ENCODE results near the gene KLHDC9.

The KLHDC9 gene

DNA sequence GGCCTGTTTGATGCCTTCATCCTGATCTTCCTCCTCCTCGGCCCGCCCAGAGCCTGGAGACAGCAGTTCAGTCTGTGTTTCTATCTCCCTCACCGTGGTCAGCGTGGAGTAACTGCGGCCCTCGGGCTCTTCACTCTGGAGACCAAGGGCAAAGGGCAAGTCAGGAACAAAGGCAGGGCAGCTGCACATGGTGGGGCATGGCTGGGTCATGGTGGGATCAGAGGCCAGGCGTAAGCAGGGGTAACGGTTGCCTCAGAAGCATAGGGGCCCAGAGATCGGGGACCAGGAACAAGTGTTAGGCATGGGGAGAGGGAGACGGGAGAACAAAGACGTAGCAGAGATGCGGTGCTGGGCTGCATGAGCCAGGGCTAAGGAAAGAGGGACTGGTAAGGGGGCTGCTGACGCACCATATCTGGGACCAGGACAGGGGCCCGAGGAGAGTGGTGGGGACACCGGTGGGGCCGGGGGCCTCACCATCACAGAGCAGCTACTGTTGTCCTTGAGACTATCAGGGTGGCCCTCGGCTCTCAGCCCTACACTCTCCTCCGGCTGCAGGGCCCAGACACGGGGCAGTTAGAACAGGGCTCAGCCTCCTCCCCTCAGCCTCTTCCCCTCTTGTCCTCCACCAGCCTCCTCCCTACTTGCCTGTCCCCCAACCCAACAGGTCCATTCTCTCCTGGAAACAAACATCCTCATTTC, 25.3 kb upstream of the KLHDC9 start:
- Histone ChIP-seq H2AK5ac (ENCODE audit: low read length) (no peak overlapping the region), H4K5ac (ENCODE audit: low read length) (no peak overlapping the region), H3K79me2 (ENCODE audit: control insufficient read depth, insufficient read depth, low read length) (no peaks in the 10 kb centered on the region), H3K36me3 (ENCODE audit: control insufficient read depth, insufficient read depth, low read length) (no peaks in the 10 kb centered on the region), H3K4me1 (ENCODE audit: control insufficient read depth, low read depth, low read length) (no peaks in the 10 kb centered on the region), H3K9ac (ENCODE audit: low read length) (no peak overlapping the region), H2BK120ac (ENCODE audit: low read depth, low read length) (no peak overlapping the region), H3K4ac (ENCODE audit: low read depth, low read length) (no peak overlapping the region), H2BK15ac (replicated peaks; ENCODE audit: low read depth) (no peak overlapping the region), H3K27me3 (ENCODE audit: insufficient read depth, low read length, poor library complexity) (no peaks in the 10 kb centered on the region), H3K4me3 (ENCODE audit: low read length) (no peak overlapping the region), H4K8ac (ENCODE audit: low read depth, low read length) (no peak overlapping the region), H3K23ac (ENCODE audit: low read length) (no peak overlapping the region), H3K4me2 (ENCODE audit: low read length) (no peak overlapping the region), H2BK5ac (ENCODE audit: low read length) (no peak overlapping the region), H3K79me1 (ENCODE audit: low read length) (no peaks in the 10 kb centered on the region), H3K56ac (ENCODE audit: low read length) (no peak overlapping the region), H3K27ac (ENCODE audit: low read depth, low read length) (no peak overlapping the region), H3K18ac (ENCODE audit: low read length) (no peak overlapping the region)
- no CpG with 5 or more reads among the region's 19 CpGs for WGBS (ENCODE audit: extremely low coverage, insufficient coverage, low lambda C conversion rate)
- DNase-seq = no peak

DNA sequence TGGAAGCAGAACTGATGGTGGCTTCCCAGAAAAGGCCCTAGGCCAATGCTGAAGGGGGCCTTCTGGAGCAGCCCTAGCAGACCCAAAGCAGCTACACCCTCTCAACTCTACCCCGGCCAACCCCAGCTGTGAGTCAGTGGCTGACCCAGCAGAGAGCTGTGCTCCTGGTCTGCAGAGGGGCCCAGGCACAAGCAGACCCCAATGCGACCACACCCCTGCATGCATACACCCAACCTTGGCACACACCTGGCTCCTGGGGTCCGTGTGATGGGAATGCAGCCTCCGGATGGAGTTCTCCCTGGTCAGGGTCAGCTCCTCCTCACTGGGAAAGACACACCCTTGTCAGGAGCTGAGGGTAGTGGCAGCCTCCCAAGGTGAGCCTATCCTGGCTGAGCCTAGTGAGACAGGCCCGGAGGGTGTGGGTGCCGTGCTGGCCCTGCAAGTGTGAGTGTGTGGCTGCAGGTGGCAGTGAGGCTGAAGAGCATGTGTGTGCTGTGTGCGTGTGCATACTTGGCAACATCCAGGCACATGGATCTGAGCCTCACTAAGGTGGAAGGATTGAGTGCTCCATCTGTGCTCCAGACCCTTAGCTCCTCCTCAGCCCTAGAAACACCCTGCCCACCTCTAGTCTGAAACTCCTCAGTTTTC, 24.6 kb upstream of the KLHDC9 start:
- Histone ChIP-seq H2BK5ac (ENCODE audit: low read length) (no peak overlapping the region), H2BK120ac (ENCODE audit: low read depth, low read length) (no peak overlapping the region)

DNA sequence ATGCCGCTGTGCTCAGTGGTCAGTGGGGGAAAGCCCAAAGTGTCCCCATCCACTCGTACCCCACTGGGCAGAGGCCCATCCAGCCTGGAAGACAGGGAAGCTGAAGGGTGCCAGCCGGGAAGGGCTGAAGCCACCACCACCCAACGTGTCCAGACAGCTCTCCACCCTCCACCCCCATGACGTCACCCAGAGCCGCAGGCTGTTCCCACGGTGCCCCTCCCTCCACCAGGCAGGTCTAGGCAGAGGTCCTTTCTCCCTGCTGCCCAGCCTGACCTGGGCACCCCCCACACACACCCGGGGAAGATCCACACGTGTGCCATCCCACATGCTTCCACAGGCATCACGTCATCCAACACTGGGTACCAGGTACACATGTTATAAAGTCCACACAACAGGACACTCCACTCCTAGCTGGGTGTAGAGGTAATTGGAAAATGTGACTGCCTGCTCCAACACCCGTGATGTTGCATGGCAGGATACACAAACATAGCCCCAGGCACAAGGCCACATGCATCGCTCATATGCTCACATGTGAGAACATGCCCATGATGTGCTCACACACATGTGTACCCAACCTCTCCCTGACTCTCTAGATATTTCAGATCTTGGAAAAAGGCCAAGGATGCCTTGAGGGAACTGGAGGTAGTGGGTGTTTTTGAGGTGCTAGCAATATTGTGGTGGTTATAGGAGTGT, 23.3 kb upstream of the KLHDC9 start:
- Histone ChIP-seq H3K18ac (ENCODE audit: low read length) (no peak overlapping the region), H3K9ac (ENCODE audit: low read length) (no peak overlapping the region), H3K79me1 (ENCODE audit: low read length) (no peaks in the 10 kb centered on the region), H4K8ac (ENCODE audit: low read depth, low read length) (no peak overlapping the region), H3K4me3 (ENCODE audit: low read length) (no peak overlapping the region), H2BK15ac (replicated peaks; ENCODE audit: low read depth) (no peak overlapping the region), H3K4me2 (ENCODE audit: low read length) (no peak overlapping the region), H3K36me3 (ENCODE audit: control insufficient read depth, insufficient read depth, low read length) (no peaks in the 10 kb centered on the region), H3K23ac (ENCODE audit: low read length) (no peak overlapping the region), H3K56ac (ENCODE audit: low read length) (peak overlapping the region; percentile 17), H3K27me3 (ENCODE audit: insufficient read depth, low read length, poor library complexity) (no peaks in the 10 kb centered on the region), H3K4me1 (ENCODE audit: control insufficient read depth, low read depth, low read length) (no peaks in the 10 kb centered on the region), H2BK120ac (ENCODE audit: low read depth, low read length) (no peak overlapping the region), H3K79me2 (ENCODE audit: control insufficient read depth, insufficient read depth, low read length) (no peaks in the 10 kb centered on the region), H3K4ac (ENCODE audit: low read depth, low read length) (no peak overlapping the region), H4K5ac (ENCODE audit: low read length) (no peak overlapping the region), H2BK5ac (ENCODE audit: low read length) (no peak overlapping the region), H3K27ac (ENCODE audit: low read depth, low read length) (no peak overlapping the region), H2AK5ac (ENCODE audit: low read length) (no peak overlapping the region)
- no peak for DNase-seq
- WGBS (ENCODE audit: extremely low coverage, insufficient coverage, low lambda C conversion rate) = no CpG with 5 or more reads among the region's 12 CpGs

More for the DNA sequence above, 24.6 kb upstream of the KLHDC9 start:
- H2AK5ac ChIP-seq (ENCODE audit: low read length) = no peak overlapping the region
- no peaks in the 10 kb centered on the region for H3K36me3 ChIP-seq (ENCODE audit: control insufficient read depth, insufficient read depth, low read length)
- H3K4me1 ChIP-seq (ENCODE audit: control insufficient read depth, low read depth, low read length) = no peaks in the 10 kb centered on the region
- no CpG with 5 or more reads among the region's 7 CpGs for WGBS (ENCODE audit: extremely low coverage, insufficient coverage, low lambda C conversion rate)
- no peak overlapping the region for H3K23ac ChIP-seq (ENCODE audit: low read length)
- no peak overlapping the region for H3K27ac ChIP-seq (ENCODE audit: low read depth, low read length)
- H4K5ac ChIP-seq (ENCODE audit: low read length) = no peak overlapping the region
- no peak overlapping the region for H3K4me2 ChIP-seq (ENCODE audit: low read length)
- H3K4ac ChIP-seq (ENCODE audit: low read depth, low read length) = no peak overlapping the region
- H3K4me3 ChIP-seq (ENCODE audit: low read length) = no peak overlapping the region
- no peaks in the 10 kb centered on the region for H3K27me3 ChIP-seq (ENCODE audit: insufficient read depth, low read length, poor library complexity)
- DNase-seq = no peak
- H2BK15ac ChIP-seq (replicated peaks; ENCODE audit: low read depth) = no peak overlapping the region
- H3K79me1 ChIP-seq (ENCODE audit: low read length) = no peaks in the 10 kb centered on the region
- H3K9ac ChIP-seq (ENCODE audit: low read length) = no peak overlapping the region
- no peak overlapping the region for H3K56ac ChIP-seq (ENCODE audit: low read length)
- H3K18ac ChIP-seq (ENCODE audit: low read length) = no peak overlapping the region
- H3K79me2 ChIP-seq (ENCODE audit: control insufficient read depth, insufficient read depth, low read length) = no peaks in the 10 kb centered on the region
- no peak overlapping the region for H4K8ac ChIP-seq (ENCODE audit: low read depth, low read length)

DNA sequence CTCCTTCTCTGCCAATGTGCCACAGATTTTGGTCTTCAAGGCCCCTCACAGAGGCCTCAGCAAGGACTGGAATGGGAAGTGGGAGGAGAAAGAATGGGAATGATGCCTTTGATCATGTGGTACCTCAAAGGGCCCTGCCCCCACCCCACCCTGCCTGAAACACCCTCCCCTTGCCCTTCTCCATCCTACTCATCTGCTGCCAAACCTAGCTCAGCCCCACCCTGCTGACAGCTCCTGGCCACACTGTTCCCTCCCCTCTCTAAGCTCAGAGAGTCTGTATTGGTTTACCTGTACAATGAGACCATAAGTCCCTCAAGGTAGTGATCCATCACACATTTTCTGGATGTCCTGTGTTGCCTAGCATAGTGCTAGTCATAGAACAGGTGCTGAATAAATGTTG, 21.8 kb upstream of the KLHDC9 start:
- no peak overlapping the region for H2AK5ac ChIP-seq (ENCODE audit: low read length)
- H2BK15ac ChIP-seq (replicated peaks; ENCODE audit: low read depth) = no peak overlapping the region
- no peak overlapping the region for H3K4me2 ChIP-seq (ENCODE audit: low read length)
- H3K4me3 ChIP-seq (ENCODE audit: low read length) = no peak overlapping the region
- no peak overlapping the region for H3K23ac ChIP-seq (ENCODE audit: low read length)
- no peaks in the 10 kb centered on the region for H3K4me1 ChIP-seq (ENCODE audit: control insufficient read depth, low read depth, low read length)
- H3K4ac ChIP-seq (ENCODE audit: low read depth, low read length) = no peak overlapping the region
- DNase-seq = no peak
- H3K9ac ChIP-seq (ENCODE audit: low read length) = no peak overlapping the region
- no peak overlapping the region for H4K5ac ChIP-seq (ENCODE audit: low read length)
- H4K8ac ChIP-seq (ENCODE audit: low read depth, low read length) = no peak overlapping the region
- no peak overlapping the region for H3K56ac ChIP-seq (ENCODE audit: low read length)
- H2BK5ac ChIP-seq (ENCODE audit: low read length) = no peak overlapping the region
- H3K27me3 ChIP-seq (ENCODE audit: insufficient read depth, low read length, poor library complexity) = no peaks in the 10 kb centered on the region
- no peaks in the 10 kb centered on the region for H3K79me2 ChIP-seq (ENCODE audit: control insufficient read depth, insufficient read depth, low read length)
- no peaks in the 10 kb centered on the region for H3K36me3 ChIP-seq (ENCODE audit: control insufficient read depth, insufficient read depth, low read length)
- H2BK120ac ChIP-seq (ENCODE audit: low read depth, low read length) = no peak overlapping the region
- no peak overlapping the region for H3K18ac ChIP-seq (ENCODE audit: low read length)
- H3K27ac ChIP-seq (ENCODE audit: low read depth, low read length) = no peak overlapping the region
- H3K79me1 ChIP-seq (ENCODE audit: low read length) = no peaks in the 10 kb centered on the region

DNA sequence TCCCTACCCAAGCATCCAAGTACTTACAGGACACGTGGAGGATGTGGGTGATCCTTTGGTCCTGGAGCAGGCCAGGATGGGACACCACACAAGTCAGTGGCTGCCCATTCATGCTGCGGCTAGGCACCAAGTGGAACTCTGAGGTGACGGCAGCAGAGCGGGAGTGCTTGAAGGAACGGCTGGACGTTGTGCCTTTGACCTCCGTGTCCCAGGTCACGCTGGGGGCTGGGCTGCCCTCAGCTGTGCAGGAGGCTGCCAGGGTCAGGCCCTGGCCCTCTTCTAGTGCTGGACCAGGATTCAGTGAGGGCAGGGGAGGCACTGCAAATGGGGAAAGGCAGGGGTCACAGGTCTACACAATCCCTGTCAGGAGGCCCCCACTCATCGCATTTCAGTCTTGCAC, 20.7 kb upstream of the KLHDC9 start:
- no peak overlapping the region for H3K56ac ChIP-seq (ENCODE audit: low read length)
- no peak overlapping the region for H3K23ac ChIP-seq (ENCODE audit: low read length)
- H2AK5ac ChIP-seq (ENCODE audit: low read length) = no peak overlapping the region
- no peaks in the 10 kb centered on the region for H3K36me3 ChIP-seq (ENCODE audit: control insufficient read depth, insufficient read depth, low read length)
- no peak overlapping the region for H3K27ac ChIP-seq (ENCODE audit: low read depth, low read length)
- H3K4me3 ChIP-seq (ENCODE audit: low read length) = no peak overlapping the region
- H3K18ac ChIP-seq (ENCODE audit: low read length) = no peak overlapping the region
- no peaks in the 10 kb centered on the region for H3K4me1 ChIP-seq (ENCODE audit: control insufficient read depth, low read depth, low read length)
- no peak overlapping the region for H3K4ac ChIP-seq (ENCODE audit: low read depth, low read length)
- no peak overlapping the region for H2BK120ac ChIP-seq (ENCODE audit: low read depth, low read length)
- no peaks in the 10 kb centered on the region for H3K79me2 ChIP-seq (ENCODE audit: control insufficient read depth, insufficient read depth, low read length)
- H3K9ac ChIP-seq (ENCODE audit: low read length) = no peak overlapping the region
- no peak overlapping the region for H4K8ac ChIP-seq (ENCODE audit: low read depth, low read length)
- H4K5ac ChIP-seq (ENCODE audit: low read length) = no peak overlapping the region
- no peak overlapping the region for H2BK5ac ChIP-seq (ENCODE audit: low read length)
- no CpG with 5 or more reads among the region's 9 CpGs for WGBS (ENCODE audit: extremely low coverage, insufficient coverage, low lambda C conversion rate)
- no peak overlapping the region for H3K4me2 ChIP-seq (ENCODE audit: low read length)
- no peaks in the 10 kb centered on the region for H3K79me1 ChIP-seq (ENCODE audit: low read length)
- no peak overlapping the region for H2BK15ac ChIP-seq (replicated peaks; ENCODE audit: low read depth)
- DNase-seq = no peak
- no peaks in the 10 kb centered on the region for H3K27me3 ChIP-seq (ENCODE audit: insufficient read depth, low read length, poor library complexity)
